HG03045 (cell line): ENCODE measurements around the gene MCC.

Source experiments
- ATAC-seq: cut with Tn5 transposase; IDR thresholded peaks from one replicate; pipeline ENCODE4 v1.9.1; 2021; ENCODE audit warnings: mild to moderate bottlenecking, moderate library complexity; ENCODE audit not compliant: unreplicated experiment

MCC gene

GRCh38 chr5:113020461-113021273 lies 467.6 kb downstream of the MCC start:
- no peak for ATAC-seq

- no peak for ATAC-seq
Measured at GRCh38 chr5:113017881-113018635, 470.2 kb downstream of the MCC start.

- ATAC-seq = no peak
Measured at GRCh38 chr5:113005454-113005853, 482.8 kb downstream of the MCC start.

- ATAC-seq = no peak
Measured at GRCh38 chr5:113003763-113004162, 484.5 kb downstream of the MCC start.

GRCh38 chr5:113002423-113002822 lies 485.8 kb downstream of the MCC start:
- no peak for ATAC-seq

GRCh38 chr5:113000466-113000865 lies 487.8 kb downstream of the MCC start:
- no peak for ATAC-seq

- ATAC-seq = no peak
Measured at GRCh38 chr5:112998296-112998695, 490.0 kb downstream of the MCC start.

- no peak for ATAC-seq
Measured at GRCh38 chr5:112996830-112997374, 491.4 kb downstream of the MCC start.

- ATAC-seq = peak; percentile 82
Measured at GRCh38 chr5:112995764-112996618, 492.3 kb downstream of the MCC start.

- ATAC-seq = no peak
Measured at GRCh38 chr5:112986224-112986623, 502.0 kb downstream of the MCC start.

GRCh38 chr5:112983363-112983762 lies 504.9 kb downstream of the MCC start:
- ATAC-seq = no peak

- no peak for ATAC-seq
Measured at GRCh38 chr5:112979723-112980122, 508.5 kb downstream of the MCC start.

GRCh38 chr5:112978836-112979235 lies 509.4 kb downstream of the MCC start:
- no peak for ATAC-seq

GRCh38 chr5:112977440-112977861 lies 510.8 kb downstream of the MCC start:
- no peak for ATAC-seq

- ATAC-seq = peak; percentile 98
Measured at GRCh38 chr5:112976432-112977309, 511.6 kb downstream of the MCC start, which contains the start of gene DCP2. Gene DCP2 (plus strand): TSS chr5:112976798. CDS start chr5:112976934, 136 bp downstream.

GRCh38 chr5:112975721-112976431 lies 512.4 kb downstream of the MCC start:
- ATAC-seq = peak; percentile 26

GRCh38 chr5:112974901-112975300 lies 513.4 kb downstream of the MCC start:
- ATAC-seq = no peak

GRCh38 chr5:112973904-112974303 lies 514.3 kb downstream of the MCC start:
- no peak for ATAC-seq

- no peak for ATAC-seq
Measured at GRCh38 chr5:112973036-112973435, 515.2 kb downstream of the MCC start.
